Smooth muscle cell (in vitro differentiated cells): ENCODE results near the gene CTNND2. TPM values are rescaled to one million over a fixed set of nuclear protein-coding genes. Genes with fewer than 3 reads are reported as not detected.

Source experiments
- DNase-seq: peaks from one replicate; lab custom pipeline; 2025; ENCODE audit not compliant: unreplicated experiment; lab: John Stamatoyannopoulos, UW
- H2AFZ ChIP-seq: fragments of 200-600 bp; sonication (generic); 2 replicates; pipeline ENCODE4 v1.6.0; 2016; ENCODE audit warnings: antibody characterized with exemption, low read depth, mild to moderate bottlenecking
- H3F3A ChIP-seq: fragments of 200-600 bp; sonication (generic); 2 replicates; pipeline ENCODE4 v1.6.0; 2017; ENCODE audit warnings: antibody characterized with exemption, low read depth
- H3K27ac ChIP-seq: fragments of 200-600 bp; sonication (generic); 2 replicates; pipeline ENCODE4 v1.5.1; 2016; ENCODE audit warnings: low read depth, mild to moderate bottlenecking
- H3K27me3 ChIP-seq: fragments of 200-600 bp; sonication (generic); 2 replicates; pipeline ENCODE4 v1.6.1; 2016; ENCODE audit warnings: low read depth, mild to moderate bottlenecking
- H3K36me3 ChIP-seq: fragments of 200-600 bp; sonication (generic); 2 replicates; pipeline ENCODE4 v1.5.1; 2016; ENCODE audit warnings: low read depth
- H3K4me1 ChIP-seq: fragments of 200-600 bp; sonication (generic); 2 replicates; pipeline ENCODE4 v1.5.1; 2016; ENCODE audit warnings: low read depth
- H3K4me2 ChIP-seq: fragments of 200-600 bp; sonication (generic); 2 replicates; pipeline ENCODE4 v1.6.0; 2016; ENCODE audit warnings: mild to moderate bottlenecking
- H3K4me3 ChIP-seq: fragments of 200-600 bp; sonication (generic); 2 replicates; pipeline ENCODE4 v1.5.1; 2016; ENCODE audit warnings: mild to moderate bottlenecking
- H3K79me2 ChIP-seq: fragments of 200-600 bp; sonication (generic); 2 replicates; pipeline ENCODE4 v1.6.0; 2016; ENCODE audit warnings: low read depth, mild to moderate bottlenecking
- H3K9ac ChIP-seq: fragments of 200-600 bp; sonication (generic); 2 replicates; pipeline ENCODE4 v1.6.0; 2016; ENCODE audit warnings: low read depth
- H3K9me3 ChIP-seq: fragments of 200-600 bp; sonication (generic); replicated peaks from 2 replicates; pipeline ENCODE4 v1.5.1; 2016; ENCODE audit warnings: low read depth
- H4K20me1 ChIP-seq: fragments of 200-600 bp; sonication (generic); 2 replicates; pipeline ENCODE4 v1.6.0; 2016; ENCODE audit warnings: low read depth
- CTCF ChIP-seq: fragments of 200-600 bp; sonication (generic); IDR thresholded peaks from 2 replicates; pipeline ENCODE4 v1.5.1; 2017; ENCODE audit warnings: borderline replicate concordance, mild to moderate bottlenecking, antibody characterized with exemption; ENCODE audit not compliant: insufficient read depth, poor library complexity, severe bottlenecking
- WGBS: methylation state at CpG from one replicate; pipeline ENCODE4 v1.1.7; 2016; ENCODE audit warnings: low lambda C conversion rate; 5-methylcytosine and 5-hydroxymethylcytosine counted together
- polyA plus RNA-seq: library from polyadenylated mRNA; unstranded; fragments of >200 nt; fragmentation: Nextera tagmentation; extraction: Ambion mirVana; gene quantifications from 2 replicates; pipeline ENCODE4 v1.2.1, GENCODE V29; 2016
- total RNA-seq: library from RNA; depleted of rRNA; stranded (reverse); fragments of >200 nt; gene quantifications from 2 replicates; pipeline ENCODE4 v1.2.3, GENCODE V29; 2014

Gene CTNND2
- total and polyA plus RNA-seq, 2 experiments from 2014 or later: 2.7 to 5.8 TPM

- no peaks in the 10 kb centered on the region for H3K4me1 ChIP-seq
- H3K9me3 ChIP-seq: no peaks in the 10 kb centered on the region
- no peak overlapping the region for H3K4me3 ChIP-seq
- H3K9ac ChIP-seq: no peak overlapping the region
- TF ChIP-seq CTCF: no peak
- H3K4me2 ChIP-seq: no peak overlapping the region
- H3K79me2 ChIP-seq: no peaks in the 10 kb centered on the region
- DNase-seq: no peak
- H3K27me3 ChIP-seq: no peaks in the 10 kb centered on the region
- H4K20me1 ChIP-seq: no peaks in the 10 kb centered on the region
- H2AFZ ChIP-seq: no peak overlapping the region
- no peak overlapping the region for H3K27ac ChIP-seq
- WGBS: 80% methylated on average over 5 of the region's 5 CpGs
- H3F3A ChIP-seq: no peaks in the 10 kb centered on the region
- no peaks in the 10 kb centered on the region for H3K36me3 ChIP-seq
Measured at GRCh38 chr5:11609570-11610303, 294.5 kb downstream of the CTNND2 start.

GRCh38 chr5:11608530-11608929 is 295.7 kb downstream of the CTNND2 start:
- H3K27me3 ChIP-seq: no peaks in the 10 kb centered on the region
- H3F3A ChIP-seq: no peaks in the 10 kb centered on the region
- H3K9me3 ChIP-seq: no peaks in the 10 kb centered on the region
- H3K36me3 ChIP-seq: no peaks in the 10 kb centered on the region
- H2AFZ ChIP-seq: no peak overlapping the region
- no peaks in the 10 kb centered on the region for H3K4me1 ChIP-seq
- no peak for TF ChIP-seq CTCF
- H3K4me2 ChIP-seq: no peak overlapping the region
- no peak overlapping the region for H3K9ac ChIP-seq
- H4K20me1 ChIP-seq: no peaks in the 10 kb centered on the region
- H3K4me3 ChIP-seq: no peak overlapping the region
- no peak for DNase-seq
- H3K27ac ChIP-seq: no peak overlapping the region
- no peaks in the 10 kb centered on the region for H3K79me2 ChIP-seq

DNA sequence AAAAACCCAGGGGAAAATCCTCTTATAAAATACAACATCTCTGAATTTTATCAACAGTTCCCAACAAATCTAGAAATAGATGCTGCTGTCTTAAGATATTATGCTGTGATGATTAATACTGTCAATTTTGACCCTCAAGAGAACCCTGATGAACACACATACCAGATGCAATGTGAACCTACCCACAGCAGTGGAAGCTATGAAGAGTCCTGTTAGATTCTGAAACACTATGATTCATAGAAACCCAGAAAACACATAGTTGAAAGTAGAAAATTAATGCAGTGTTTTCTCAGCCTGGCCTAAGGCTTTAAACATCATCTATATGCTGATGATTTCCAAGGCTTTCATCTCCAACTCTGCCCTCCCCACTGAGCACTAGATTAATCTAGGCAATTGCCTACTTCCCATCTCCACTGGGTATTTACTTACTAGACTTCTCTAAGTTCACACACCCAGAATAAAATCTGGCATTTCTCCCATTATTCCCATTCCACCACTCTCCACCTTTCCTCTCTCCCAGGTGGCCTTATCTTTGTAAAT is 296.2 kb downstream of the CTNND2 start:
- no peaks in the 10 kb centered on the region for H3K36me3 ChIP-seq

More for the DNA sequence above, 296.2 kb downstream of the CTNND2 start:
- DNase-seq: no peak
- TF ChIP-seq CTCF: no peak
- Histone ChIP-seq H3F3A (no peaks in the 10 kb centered on the region), H3K9me3 (no peaks in the 10 kb centered on the region), H3K4me2 (no peak overlapping the region), H3K27ac (no peak overlapping the region), H3K79me2 (no peaks in the 10 kb centered on the region), H3K4me3 (no peak overlapping the region), H2AFZ (no peak overlapping the region), H3K27me3 (no peaks in the 10 kb centered on the region), H4K20me1 (no peaks in the 10 kb centered on the region), H3K9ac (no peak overlapping the region), H3K4me1 (no peaks in the 10 kb centered on the region)
